ENCODE measurements around the gene KCNC4.

DNA sequence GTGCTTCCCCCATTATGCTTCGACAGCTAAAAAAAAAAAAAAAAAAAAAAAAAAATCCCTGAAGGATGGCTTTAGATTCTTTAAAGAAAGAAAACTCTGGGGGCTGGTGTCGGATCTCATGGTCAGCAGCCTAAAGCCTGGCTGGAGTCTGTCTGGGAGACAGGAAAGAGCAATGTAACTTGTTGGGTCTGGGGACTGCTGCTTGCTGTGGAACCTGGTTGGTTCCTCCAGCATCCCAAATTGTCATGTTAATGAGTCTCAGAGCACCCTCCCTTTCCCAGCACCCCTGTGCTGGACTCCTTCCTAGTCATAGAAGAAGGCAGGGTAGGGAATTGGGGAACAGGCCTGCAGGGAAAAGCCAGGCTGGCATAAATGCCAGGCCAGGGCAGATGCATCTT lies 3.0 kb downstream of the KCNC4 start:
- TF ChIP-seq EZH2phosphoT487 (IDR thresholded peaks at IDR 0.05; ENCODE audit: insufficient read depth, low read depth) (no peak), EZH2 (IDR thresholded peaks at IDR 0.05; ENCODE audit: insufficient read depth, poor library complexity, severe bottlenecking) (no peak)
